Endothelial cell of umbilical vein (primary cell): ENCODE results near the gene LPAR5. TPM values are rescaled to one million over a fixed set of nuclear protein-coding genes. Genes with fewer than 3 reads are reported as not detected.

Experiments
- BruUV-seq: library from RNA; stranded (reverse); fragments of 400-500 nt; replicated peaks from 2 replicates; lab custom pipeline; 2021; lab: Mats Ljungman, UMichigan
- CTCF ChIA-PET: fragments of 300-600, 350-600 bp; sonication (Branson Sonifier 250); formaldehyde crosslinking; loops from one replicate; lab custom pipeline; 2021; ENCODE audit warnings: antibody characterized with exemption, inconsistent platforms; lab: Charles Lee
- POLR2A ChIA-PET: fragments of 300-600, 350-600 bp; sonication (Branson Sonifier 250); formaldehyde crosslinking; loops from one replicate; lab custom pipeline; 2021; ENCODE audit warnings: antibody characterized with exemption, inconsistent platforms; lab: Charles Lee
- DNase-seq: peaks from one replicate; pipeline ENCODE4 v3.0.0-alpha.2; 2011; ENCODE audit warnings: low read depth, low spot score
- FAIRE-seq: peaks from 2 replicates; lab custom pipeline; 2011; peaks lifted over from hg19 to GRCh38; lab: Jason Lieb, UNC
- H2AFZ ChIP-seq: 2 replicates; pipeline ENCODE4 v1.6.0; 2012; ENCODE audit warnings: low read depth, low read length, control low read depth, inconsistent platforms
- H3K27ac ChIP-seq: 2 replicates; pipeline ENCODE4 v1.5.1; 2011; ENCODE audit warnings: low read depth, mild to moderate bottlenecking, control low read depth, low read length, moderate library complexity; ENCODE audit not compliant: insufficient read depth
- H3K27me3 ChIP-seq, 2 experiments: 2 replicates each; pipeline versions ENCODE4 v1.6.0 to v1.6.1; 2011; ENCODE audit warnings: low read length in 2 of 2, mixed read lengths in 1 of 2; ENCODE audit not compliant: control insufficient read depth in 2 of 2, insufficient read depth in 2 of 2
- H3K36me3 ChIP-seq, 2 experiments: 2 replicates in 1 of 2; 3 replicates in 1 of 2; pipeline ENCODE4 v1.5.1; 2011; ENCODE audit warnings: low read length in 2 of 2, mild to moderate bottlenecking in 1 of 2, moderate library complexity in 1 of 2; ENCODE audit not compliant: control insufficient read depth in 2 of 2, insufficient read depth in 2 of 2; ENCODE audit errors: extremely low read depth in 1 of 2
- H3K4me1 ChIP-seq: 3 replicates; pipeline ENCODE4 v1.5.1; 2011; ENCODE audit warnings: mild to moderate bottlenecking, low read length; ENCODE audit not compliant: control insufficient read depth, insufficient read depth; ENCODE audit errors: extremely low read depth
- H3K4me2 ChIP-seq: 2 replicates; pipeline ENCODE4 v1.6.1; 2011; ENCODE audit warnings: low read length, control low read depth, mixed read lengths; ENCODE audit not compliant: insufficient read depth
- H3K4me3 ChIP-seq, 3 experiments: fragments of 200-600 bp in 1 of 3; sonication (generic), shearing (Covaris generic) in 1 of 3; replicated peaks in 1 of 3; 2 replicates each; pipeline ENCODE4 v1.5.1; 2011 to 2016; ENCODE audit warnings: control low read depth in 3 of 3, low read length in 3 of 3, mild to moderate bottlenecking in 2 of 3, inconsistent platforms in 1 of 3, low read depth in 1 of 3, moderate library complexity in 1 of 3; ENCODE audit not compliant: insufficient read depth in 1 of 3
- H3K79me2 ChIP-seq: 2 replicates; pipeline ENCODE4 v1.6.0; 2012; ENCODE audit warnings: low read length, inconsistent platforms; ENCODE audit not compliant: control insufficient read depth, insufficient read depth
- H3K9ac ChIP-seq: replicated peaks from 2 replicates; pipeline ENCODE3; 2011; ENCODE audit warnings: low read length, control low read depth; ENCODE audit not compliant: insufficient read depth; ENCODE audit errors: extremely low read depth
- H3K9me1 ChIP-seq: replicated peaks from 3 replicates; pipeline ENCODE4 v1.6.0; 2011; ENCODE audit warnings: mild to moderate bottlenecking, low read length; ENCODE audit not compliant: control insufficient read depth, insufficient read depth; ENCODE audit errors: extremely low read depth
- H3K9me3 ChIP-seq: replicated peaks from 2 replicates; pipeline ENCODE4 v1.5.1; 2012; ENCODE audit warnings: low read length, inconsistent platforms; ENCODE audit not compliant: control insufficient read depth, insufficient read depth
- H4K20me1 ChIP-seq: replicated peaks from 2 replicates; pipeline ENCODE3; 2011; ENCODE audit warnings: mild to moderate bottlenecking, low read length; ENCODE audit not compliant: control insufficient read depth, insufficient read depth; ENCODE audit errors: extremely low read depth
- EZH2 ChIP-seq: IDR thresholded peaks from 2 replicates; pipeline ENCODE4 v1.6.1; 2012; ENCODE audit warnings: borderline replicate concordance, low read depth, mild to moderate bottlenecking, moderate library complexity, low read length, inconsistent platforms; ENCODE audit not compliant: severe bottlenecking
- FOS ChIP-seq: IDR thresholded peaks from 2 replicates; pipeline ENCODE4 v1.6.1; 2011; ENCODE audit warnings: mild to moderate bottlenecking, low read length, moderate library complexity, borderline replicate concordance; ENCODE audit not compliant: insufficient read depth
- GATA2 ChIP-seq: IDR thresholded peaks from 2 replicates; pipeline ENCODE4 v1.7.0; 2011; ENCODE audit warnings: low read depth, mild to moderate bottlenecking, moderate library complexity, mixed read lengths, low read length; ENCODE audit not compliant: insufficient read length, insufficient read depth
- JUN ChIP-seq: IDR thresholded peaks from 2 replicates; pipeline ENCODE4 v1.6.1; 2011; ENCODE audit warnings: borderline replicate concordance, low read depth; ENCODE audit not compliant: insufficient read length, insufficient read depth
- MYC ChIP-seq: IDR thresholded peaks from one replicate; pipeline ENCODE4 v1.6.1; 2011; ENCODE audit warnings: mild to moderate bottlenecking, low read depth, low read length
- POLR2A ChIP-seq: IDR thresholded peaks from 2 replicates; pipeline ENCODE4 v1.6.1; 2012; ENCODE audit warnings: low read depth, mild to moderate bottlenecking, control low read depth, low read length
- POLR2AphosphoS5 ChIP-seq: IDR thresholded peaks from 2 replicates; pipeline ENCODE4 v1.6.1; 2012; ENCODE audit warnings: low read depth, mild to moderate bottlenecking, control low read depth, low read length, moderate library complexity; ENCODE audit not compliant: insufficient read depth
- dilution Hi-C: fragments of 300-500 bp; cut with MboI; formaldehyde crosslinking; loops from one replicate; pipeline ENCODE4 v1.15.0; 2019; ENCODE audit warnings: low sequenced_read_pairs; ENCODE audit not compliant: extremely low pct_ligation_motif_present
- intact Hi-C: fragments of 100-400 bp; cut with micrococcal nuclease; formaldehyde crosslinking; loops from one replicate; pipeline ENCODE4 v1.10.0; 2022
- polyA plus RNA-seq, 4 experiments: library from polyadenylated mRNA; depleted of rRNA in 3 of 4; stranded (reverse) in 3 of 4; unstranded in 1 of 4; fragments of >200 nt; gene quantifications; 2 replicates each; pipeline versions ENCODE4 v1.2.1 to v1.2.3, GENCODE V29; 2011 to 2012; ENCODE audit warnings: missing spikeins in 1 of 4
- total RNA-seq: library from RNA; stranded (reverse); gene quantifications from 2 replicates; pipeline ENCODE4 v1.2.3, GENCODE V29; 2021
- TF ChIP-seq, protein P1 (sequence below): IDR thresholded peaks from 2 replicates; pipeline ENCODE4 v1.6.1; 2011; ENCODE audit not compliant: insufficient read depth, insufficient read length
- TF ChIP-seq, protein P2 (sequence below), 2 donors: IDR thresholded peaks; 1 replicate in 1 of 2; 2 replicates in 1 of 2; pipeline ENCODE4 v1.5.1; 2011; ENCODE audit warnings: low read length in 2 of 2, mild to moderate bottlenecking in 2 of 2, moderate library complexity in 2 of 2, control low read depth in 1 of 2, inconsistent platforms in 1 of 2, low read depth in 1 of 2; ENCODE audit not compliant: insufficient read depth in 1 of 2; ENCODE audit errors: extremely low read depth in 1 of 2

Gene LPAR5
- total and polyA plus RNA-seq, 2 donors (not counting 3 experiments of a cell fraction or from before 2014, with no cell fraction given), result 0.23 TPM; not detected in 1

DNA sequence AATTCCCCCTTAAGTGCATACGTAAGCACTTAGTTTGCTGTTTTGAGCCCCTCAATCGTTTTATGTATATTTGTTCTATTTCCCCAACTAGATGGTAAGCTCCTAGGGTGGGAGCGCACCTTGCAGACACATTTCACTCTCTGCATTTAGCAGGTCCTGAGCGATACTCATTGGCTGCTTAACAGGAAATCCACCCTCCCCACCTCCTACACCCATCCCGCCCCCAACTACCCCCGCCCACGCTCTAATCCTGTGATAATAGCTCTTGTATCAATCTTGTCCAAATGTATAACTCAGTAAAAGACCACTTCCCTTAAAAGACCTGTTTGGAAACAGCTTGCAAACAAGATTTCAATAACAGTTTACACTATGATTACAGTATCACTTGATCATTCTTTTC lies 8.1 kb downstream of the LPAR5 start:
- TF ChIP-seq, protein P1, sequence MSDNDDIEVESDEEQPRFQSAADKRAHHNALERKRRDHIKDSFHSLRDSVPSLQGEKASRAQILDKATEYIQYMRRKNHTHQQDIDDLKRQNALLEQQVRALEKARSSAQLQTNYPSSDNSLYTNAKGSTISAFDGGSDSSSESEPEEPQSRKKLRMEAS, result no peak
- TF ChIP-seq EZH2 (no peak), MYC (no peak), POLR2AphosphoS5 (no peak), JUN (no peak), POLR2A (no peak), GATA2 (no peak), FOS (no peak)
- TF ChIP-seq, protein P2, sequence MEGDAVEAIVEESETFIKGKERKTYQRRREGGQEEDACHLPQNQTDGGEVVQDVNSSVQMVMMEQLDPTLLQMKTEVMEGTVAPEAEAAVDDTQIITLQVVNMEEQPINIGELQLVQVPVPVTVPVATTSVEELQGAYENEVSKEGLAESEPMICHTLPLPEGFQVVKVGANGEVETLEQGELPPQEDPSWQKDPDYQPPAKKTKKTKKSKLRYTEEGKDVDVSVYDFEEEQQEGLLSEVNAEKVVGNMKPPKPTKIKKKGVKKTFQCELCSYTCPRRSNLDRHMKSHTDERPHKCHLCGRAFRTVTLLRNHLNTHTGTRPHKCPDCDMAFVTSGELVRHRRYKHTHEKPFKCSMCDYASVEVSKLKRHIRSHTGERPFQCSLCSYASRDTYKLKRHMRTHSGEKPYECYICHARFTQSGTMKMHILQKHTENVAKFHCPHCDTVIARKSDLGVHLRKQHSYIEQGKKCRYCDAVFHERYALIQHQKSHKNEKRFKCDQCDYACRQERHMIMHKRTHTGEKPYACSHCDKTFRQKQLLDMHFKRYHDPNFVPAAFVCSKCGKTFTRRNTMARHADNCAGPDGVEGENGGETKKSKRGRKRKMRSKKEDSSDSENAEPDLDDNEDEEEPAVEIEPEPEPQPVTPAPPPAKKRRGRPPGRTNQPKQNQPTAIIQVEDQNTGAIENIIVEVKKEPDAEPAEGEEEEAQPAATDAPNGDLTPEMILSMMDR (IDR thresholded peaks at IDR 0.05; ENCODE audit: extremely low read depth in 1 of 2, insufficient read depth in 1 of 2, low read depth in 1 of 2, low read length in 2 of 2), result no peak
- H3K9ac ChIP-seq, result no peak overlapping the region
- H3K4me1 ChIP-seq, result no peaks in the 10 kb centered on the region
- no peaks in the 10 kb centered on the region for H3K36me3 ChIP-seq
- no peak overlapping the region for H3K4me2 ChIP-seq
- H3K27me3 ChIP-seq, result peaks cover 0 to 2% of the 10 kb centered on the region in 2 experiments
- no peak overlapping the region for H2AFZ ChIP-seq
- intact Hi-C loops, result no loop called here
- H3K4me3 ChIP-seq, result no peak overlapping the region
- DNase-seq, result no peak
- H3K9me3 ChIP-seq, result no peaks in the 10 kb centered on the region
- no peaks in the 10 kb centered on the region for H3K9me1 ChIP-seq
- FAIRE-seq, result no peak
- ChIA-PET CTCF (interaction anchor here (1.0 kb wide), 1 partner anchor 9 kb away, joined by 3 read pairs; no protein-coding TSS in a partner anchor), POLR2A (interaction anchor here (0.6 to 0.7 kb wide), 2 partner anchors 30 to 40 kb away, joined by 3 to 4 read pairs; no protein-coding TSS in a partner anchor)
- H3K27ac ChIP-seq, result no peak overlapping the region
- dilution Hi-C loops, result no loop called here
- no peaks in the 10 kb centered on the region for H4K20me1 ChIP-seq
- BruUV-seq, result no TSS peak
- no peaks in the 10 kb centered on the region for H3K79me2 ChIP-seq
